Measurements from ENCODE around the gene NPAS3. TPM values are rescaled to one million over a fixed set of nuclear protein-coding genes. Genes with fewer than 3 reads are reported as not detected.

The NPAS3 gene
- total RNA-seq, 1 donor: 0.36 TPM

GRCh38 chr14:33516898-33517436 lies 578.3 kb downstream of the NPAS3 start:
- no peak overlapping the region for H3K4me3 ChIP-seq (ENCODE audit: low read depth, low read length)
- no peak for TF ChIP-seq CTCF (IDR thresholded peaks at IDR 0.05; ENCODE audit: insufficient read depth, low read length)
- DNase-seq (ENCODE audit: low read depth): no peak

GRCh38 chr14:33521192-33521591 lies 582.5 kb downstream of the NPAS3 start:
- TF ChIP-seq CTCF (IDR thresholded peaks at IDR 0.05; ENCODE audit: insufficient read depth, low read length): no peak
- no peak overlapping the region for H3K4me3 ChIP-seq (ENCODE audit: low read depth, low read length)
- no peak for DNase-seq (ENCODE audit: low read depth)

- H3K4me3 ChIP-seq (ENCODE audit: low read depth, low read length): no peak overlapping the region
- DNase-seq (ENCODE audit: low read depth): no peak
- TF ChIP-seq CTCF (IDR thresholded peaks at IDR 0.05; ENCODE audit: insufficient read depth, low read length): no peak
These were observed 585.6 kb downstream of the NPAS3 start for GRCh38 chr14:33524244-33524643.

- no peak for TF ChIP-seq CTCF (IDR thresholded peaks at IDR 0.05; ENCODE audit: insufficient read depth, low read length)
- no peak overlapping the region for H3K4me3 ChIP-seq (ENCODE audit: low read depth, low read length)
- peak; percentile 34 for DNase-seq (ENCODE audit: low read depth)
These were observed 586.9 kb downstream of the NPAS3 start for GRCh38 chr14:33525626-33526025.

GRCh38 chr14:33527023-33527634 lies 588.5 kb downstream of the NPAS3 start:
- DNase-seq (ENCODE audit: low read depth): no peak
- H3K4me3 ChIP-seq (ENCODE audit: low read depth, low read length): no peak overlapping the region
- TF ChIP-seq CTCF (IDR thresholded peaks at IDR 0.05; ENCODE audit: insufficient read depth, low read length): no peak

GRCh38 chr14:33528655-33529054 lies 590.0 kb downstream of the NPAS3 start:
- no peak for DNase-seq (ENCODE audit: low read depth)
- TF ChIP-seq CTCF (IDR thresholded peaks at IDR 0.05; ENCODE audit: insufficient read depth, low read length): no peak
- H3K4me3 ChIP-seq (ENCODE audit: low read depth, low read length): no peak overlapping the region
